ENCODE measurements around the gene TAC1.
"Not testable (repeated sequence)": the region's sequence is repeated elsewhere in the genome, so short reads cannot be mapped to it uniquely, and the experiment has no call there.

The TAC1 gene

DNA sequence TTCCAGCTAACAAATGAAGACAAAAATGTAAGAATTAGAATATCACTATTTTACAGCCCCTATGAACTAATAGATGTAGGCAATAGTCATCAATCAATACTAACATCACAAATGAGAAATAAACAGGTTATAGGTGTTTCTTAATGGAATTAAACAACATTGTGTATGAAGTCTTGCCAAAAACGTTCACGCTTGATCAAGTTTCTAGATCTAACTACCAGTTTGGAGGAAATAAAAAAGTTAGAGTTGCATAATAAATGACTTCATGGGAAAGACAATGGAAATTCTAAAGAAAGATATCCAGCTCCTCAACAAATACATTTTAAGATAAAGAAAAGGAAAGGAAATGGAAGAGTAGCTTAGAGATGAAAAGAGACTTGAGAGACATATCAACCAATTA, 19.7 kb downstream of the TAC1 start:
- Histone ChIP-seq H3K4me3 (ENCODE audit: low read length) (no peak overlapping the region), H3K9me3 (ENCODE audit: control insufficient read depth, low read depth, low read length) (no peaks in the 10 kb centered on the region), H3K4me1 (ENCODE audit: control insufficient read depth, low read depth, low read length) (no peaks in the 10 kb centered on the region), H3K27me3 (ENCODE audit: control insufficient read depth, insufficient read depth, low read length) (no peaks in the 10 kb centered on the region), H3K9ac (ENCODE audit: low read length) (no peak overlapping the region), H3K36me3 (ENCODE audit: control insufficient read depth, low read depth, low read length) (no peaks in the 10 kb centered on the region), H3K27ac (ENCODE audit: low read length) (no peak overlapping the region)

- no peaks in the 10 kb centered on the region for H3K9me3 ChIP-seq (ENCODE audit: control insufficient read depth, low read depth, low read length)
- H3K4me1 ChIP-seq (ENCODE audit: control insufficient read depth, low read depth, low read length), result no peaks in the 10 kb centered on the region
- H3K36me3 ChIP-seq (ENCODE audit: control insufficient read depth, low read depth, low read length), result no peaks in the 10 kb centered on the region
- H3K4me3 ChIP-seq (ENCODE audit: low read length), result no peak overlapping the region
- H3K9ac ChIP-seq (ENCODE audit: low read length), result no peak overlapping the region
- no peak overlapping the region for H3K27ac ChIP-seq (ENCODE audit: low read length)
- no peaks in the 10 kb centered on the region for H3K27me3 ChIP-seq (ENCODE audit: control insufficient read depth, insufficient read depth, low read length)
These were observed 20.3 kb downstream of the TAC1 start for GRCh38 chr7:97752215-97752614.

DNA sequence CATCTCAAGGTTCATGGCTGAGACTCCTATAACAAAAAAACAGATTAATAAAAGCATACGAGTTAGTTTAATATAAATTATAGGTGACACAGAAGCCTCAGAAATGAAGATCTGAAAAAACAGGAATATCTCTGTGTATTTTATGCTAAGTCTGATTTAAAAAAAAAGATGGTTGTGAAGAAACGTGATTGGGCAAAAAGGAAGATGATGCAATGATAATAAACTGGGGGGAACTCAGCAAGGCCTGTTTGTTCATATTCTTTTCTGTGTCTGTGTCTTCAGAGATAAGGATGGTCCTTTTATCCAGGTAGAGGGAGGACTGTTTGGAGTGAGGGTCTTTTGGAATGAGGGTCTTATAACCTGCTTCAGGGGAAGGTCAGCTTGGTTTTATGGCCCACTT, 25.9 kb downstream of the TAC1 start:
- no peak overlapping the region for H3K27ac ChIP-seq (ENCODE audit: low read length)
- no peak overlapping the region for H3K4me3 ChIP-seq (ENCODE audit: low read length)
- H3K9me3 ChIP-seq (ENCODE audit: control insufficient read depth, low read depth, low read length), result no peaks in the 10 kb centered on the region
- H3K4me1 ChIP-seq (ENCODE audit: control insufficient read depth, low read depth, low read length), result no peaks in the 10 kb centered on the region
- H3K9ac ChIP-seq (ENCODE audit: low read length), result no peak overlapping the region
- no peaks in the 10 kb centered on the region for H3K36me3 ChIP-seq (ENCODE audit: control insufficient read depth, low read depth, low read length)
- H3K27me3 ChIP-seq (ENCODE audit: control insufficient read depth, insufficient read depth, low read length), result no peaks in the 10 kb centered on the region

GRCh38 chr7:97770850-97771249, 39.0 kb downstream of the TAC1 start:
- no peak overlapping the region for H3K4me3 ChIP-seq (ENCODE audit: low read length)
- no peak overlapping the region for H3K27ac ChIP-seq (ENCODE audit: low read length)
- no peak overlapping the region for H3K9ac ChIP-seq (ENCODE audit: low read length)
- no peaks in the 10 kb centered on the region for H3K36me3 ChIP-seq (ENCODE audit: control insufficient read depth, low read depth, low read length)
- H3K27me3 ChIP-seq (ENCODE audit: control insufficient read depth, insufficient read depth, low read length), result no peaks in the 10 kb centered on the region
- H3K9me3 ChIP-seq (ENCODE audit: control insufficient read depth, low read depth, low read length), result no peaks in the 10 kb centered on the region
- no peaks in the 10 kb centered on the region for H3K4me1 ChIP-seq (ENCODE audit: control insufficient read depth, low read depth, low read length)

GRCh38 chr7:97771576-97771975, 39.7 kb downstream of the TAC1 start:
- Histone ChIP-seq H3K27ac (ENCODE audit: low read length) (no peak overlapping the region), H3K27me3 (ENCODE audit: control insufficient read depth, insufficient read depth, low read length) (no peaks in the 10 kb centered on the region), H3K36me3 (ENCODE audit: control insufficient read depth, low read depth, low read length) (no peaks in the 10 kb centered on the region), H3K4me1 (ENCODE audit: control insufficient read depth, low read depth, low read length) (no peaks in the 10 kb centered on the region), H3K4me3 (ENCODE audit: low read length) (no peak overlapping the region), H3K9ac (ENCODE audit: low read length) (no peak overlapping the region), H3K9me3 (ENCODE audit: control insufficient read depth, low read depth, low read length) (no peaks in the 10 kb centered on the region)

DNA sequence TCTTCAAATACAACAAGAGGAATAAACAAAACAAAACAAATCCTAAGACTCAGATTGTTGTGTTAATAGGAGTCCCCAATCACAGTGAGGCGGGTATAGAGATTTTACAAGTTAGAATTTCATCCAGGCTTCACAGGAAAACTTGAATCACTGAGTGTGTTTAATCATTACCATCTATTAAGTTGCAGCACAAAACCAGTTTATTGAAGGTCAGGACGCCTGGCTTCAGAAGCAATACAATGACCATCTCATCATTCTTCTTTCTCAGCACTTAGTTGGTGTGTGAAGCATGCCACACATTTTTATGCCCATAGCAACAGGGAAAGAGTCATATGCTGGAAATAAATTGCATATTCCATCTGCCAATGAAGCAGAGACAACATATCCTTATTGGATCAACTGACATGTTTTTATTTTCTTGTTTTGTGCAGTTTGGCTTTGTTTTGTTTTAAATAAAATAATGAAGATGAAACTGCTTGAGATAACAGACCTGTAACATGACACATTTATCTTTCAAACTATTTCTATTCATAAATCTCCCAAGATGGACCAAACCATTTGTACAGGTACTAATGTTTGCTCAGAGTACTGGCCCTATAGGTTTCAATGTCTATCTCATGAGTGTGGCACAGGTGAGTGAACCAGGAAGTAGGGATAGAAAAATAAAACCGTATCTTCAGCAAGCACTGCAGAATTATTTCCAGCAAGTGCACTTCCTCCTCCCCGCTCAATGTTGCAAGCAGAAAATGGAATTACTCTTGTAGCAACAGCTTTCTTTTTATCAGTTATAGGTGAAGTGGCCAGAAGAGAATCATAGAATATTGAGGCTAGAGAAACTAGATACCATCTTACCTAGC, 40.4 kb downstream of the TAC1 start:
- H3K4me3 ChIP-seq (ENCODE audit: low read length), result no peak overlapping the region
- no peaks in the 10 kb centered on the region for H3K36me3 ChIP-seq (ENCODE audit: control insufficient read depth, low read depth, low read length)
- H3K27me3 ChIP-seq (ENCODE audit: control insufficient read depth, insufficient read depth, low read length), result no peaks in the 10 kb centered on the region
- no peaks in the 10 kb centered on the region for H3K9me3 ChIP-seq (ENCODE audit: control insufficient read depth, low read depth, low read length)
- H3K27ac ChIP-seq (ENCODE audit: low read length), result no peak overlapping the region
- no peaks in the 10 kb centered on the region for H3K4me1 ChIP-seq (ENCODE audit: control insufficient read depth, low read depth, low read length)
- no peak overlapping the region for H3K9ac ChIP-seq (ENCODE audit: low read length)

- not testable (repeated sequence) for H3K4me1 ChIP-seq (ENCODE audit: control insufficient read depth, low read depth, low read length); H3K27me3 ChIP-seq (ENCODE audit: control insufficient read depth, insufficient read depth, low read length); H3K9ac ChIP-seq (ENCODE audit: low read length); H3K27ac ChIP-seq (ENCODE audit: low read length); H3K4me3 ChIP-seq (ENCODE audit: low read length); H3K36me3 ChIP-seq (ENCODE audit: control insufficient read depth, low read depth, low read length); H3K9me3 ChIP-seq (ENCODE audit: control insufficient read depth, low read depth, low read length)
These were observed 54.5 kb downstream of the TAC1 start for GRCh38 chr7:97786398-97786797.

Data from iPS-18a (cell line).